IMR-90 (cell line): ENCODE results near the gene ABR. TPM values are rescaled to one million over a fixed set of nuclear protein-coding genes. Genes with fewer than 3 reads are reported as not detected.

ENCODE experiments used
- ATAC-seq: fragments of 200-7000 bp; cut with Tn5 transposase; 2 replicates; pipeline ENCODE4 v1.9.1; 2020; ENCODE audit warnings: low read depth, mild to moderate bottlenecking, moderate library complexity
- BruUV-seq: library from RNA; stranded (reverse); fragments of 400-500 nt; replicated peaks from 2 replicates; lab custom pipeline; 2021; lab: Mats Ljungman, UMichigan
- CTCF ChIA-PET: fragments of 300-600 bp; formaldehyde crosslinking; extraction: SDS; loops from one replicate; lab custom pipeline; 2021; ENCODE audit warnings: antibody characterized with exemption; lab: Yijun Ruan, JAX
- POLR2A ChIA-PET: fragments of 300-600 bp; sonication (Branson Sonifier 250); formaldehyde crosslinking; loops from one replicate; lab custom pipeline; 2022; ENCODE audit warnings: antibody characterized with exemption; ENCODE audit not compliant: unreplicated experiment; lab: Charles Lee
- DNase-seq: peaks from one replicate; pipeline ENCODE4 v3.0.0; 2013
- H2AFZ ChIP-seq: replicated peaks from 2 replicates; pipeline ENCODE3; 2013; ENCODE audit warnings: low read length, mild to moderate bottlenecking; ENCODE audit not compliant: poor library complexity
- H2AK5ac ChIP-seq: 2 replicates; pipeline ENCODE4 v1.6.1; 2013; ENCODE audit warnings: low read depth, low read length, inconsistent platforms
- H2AK9ac ChIP-seq: replicated peaks from 2 replicates; pipeline ENCODE3; 2013; ENCODE audit warnings: mild to moderate bottlenecking, low read depth, low read length, moderate library complexity; ENCODE audit not compliant: poor library complexity
- H2BK120ac ChIP-seq: 2 replicates; pipeline ENCODE4 v1.6.1; 2013; ENCODE audit warnings: low read depth, low read length, inconsistent platforms
- H2BK15ac ChIP-seq: 3 replicates; pipeline ENCODE4 v1.6.1; 2013; ENCODE audit warnings: low read depth, low read length, inconsistent platforms
- H2BK20ac ChIP-seq: 2 replicates; pipeline ENCODE4 v1.6.1; 2013; ENCODE audit warnings: low read depth, mild to moderate bottlenecking, inconsistent platforms, low read length, moderate library complexity
- H2BK5ac ChIP-seq: 2 replicates; pipeline ENCODE4 v1.6.1; 2013; ENCODE audit warnings: mild to moderate bottlenecking, low read depth, low read length, inconsistent platforms; ENCODE audit not compliant: poor library complexity, severe bottlenecking
- H3K14ac ChIP-seq: replicated peaks from 2 replicates; pipeline ENCODE4 v1.6.1; 2013; ENCODE audit warnings: low read depth, low read length, inconsistent platforms
- H3K18ac ChIP-seq: 2 replicates; pipeline ENCODE4 v1.6.1; 2013; ENCODE audit warnings: low read depth, low read length, control low read depth
- H3K23ac ChIP-seq: 2 replicates; pipeline ENCODE4 v1.6.1; 2013; ENCODE audit warnings: low read depth, low read length, inconsistent platforms
- H3K27ac ChIP-seq: 2 replicates; pipeline ENCODE4 v1.5.1; 2013; ENCODE audit warnings: mild to moderate bottlenecking, control low read depth, low read length; ENCODE audit not compliant: insufficient read depth
- H3K27me3 ChIP-seq: 2 replicates; pipeline ENCODE4 v1.6.1; 2013; ENCODE audit warnings: low read length; ENCODE audit not compliant: control insufficient read depth, insufficient read depth
- H3K36me3 ChIP-seq: 2 replicates; pipeline ENCODE4 v1.6.1; 2013; ENCODE audit warnings: low read length, mixed read lengths; ENCODE audit not compliant: control insufficient read depth, insufficient read depth
- H3K4ac ChIP-seq: 2 replicates; pipeline ENCODE4 v1.6.1; 2013; ENCODE audit warnings: low read depth, low read length, inconsistent platforms
- H3K4me1 ChIP-seq: 2 replicates; pipeline ENCODE4 v1.6.1; 2013; ENCODE audit warnings: low read length, mixed read lengths; ENCODE audit not compliant: control insufficient read depth, insufficient read depth
- H3K4me2 ChIP-seq: 2 replicates; pipeline ENCODE4 v1.6.1; 2013; ENCODE audit warnings: low read depth, mild to moderate bottlenecking, control low read depth, low read length, moderate library complexity
- H3K4me3 ChIP-seq: 2 replicates; pipeline ENCODE4 v1.5.1; 2013; ENCODE audit warnings: low read depth, mild to moderate bottlenecking, control low read depth, low read length, moderate library complexity; ENCODE audit not compliant: insufficient read depth
- H3K56ac ChIP-seq: 2 replicates; pipeline ENCODE4 v1.6.1; 2013; ENCODE audit warnings: low read length, inconsistent platforms; ENCODE audit not compliant: insufficient read depth; ENCODE audit errors: extremely low read depth
- H3K79me1 ChIP-seq, 2 experiments: 2 replicates each; pipeline ENCODE4 v1.6.1; 2013; ENCODE audit warnings: low read length in 2 of 2, inconsistent platforms in 1 of 2, low read depth in 1 of 2
- H3K9ac ChIP-seq: 2 replicates; pipeline ENCODE4 v1.6.1; 2013; ENCODE audit warnings: low read depth, low read length, control low read depth
- H3K9me1 ChIP-seq: 2 replicates; pipeline ENCODE4 v1.6.1; 2013; ENCODE audit warnings: low read length, inconsistent platforms; ENCODE audit not compliant: insufficient read depth
- H3K9me3 ChIP-seq: 2 replicates; pipeline ENCODE4 v1.6.1; 2013; ENCODE audit warnings: low read length; ENCODE audit not compliant: control insufficient read depth, insufficient read depth
- H4K20me1 ChIP-seq: 2 replicates; pipeline ENCODE4 v1.6.1; 2013; ENCODE audit warnings: low read length, inconsistent platforms; ENCODE audit not compliant: insufficient read depth
- H4K5ac ChIP-seq: 2 replicates; pipeline ENCODE4 v1.6.1; 2013; ENCODE audit warnings: mild to moderate bottlenecking, low read depth, low read length, control low read depth
- H4K8ac ChIP-seq, 2 experiments: 2 replicates each; pipeline ENCODE4 v1.6.1; 2013; ENCODE audit warnings: low read depth in 2 of 2, low read length in 2 of 2, control low read depth in 1 of 2, inconsistent platforms in 1 of 2
- H4K91ac ChIP-seq: 2 replicates; pipeline ENCODE4 v1.6.1; 2013; ENCODE audit warnings: low read depth, low read length, inconsistent platforms; ENCODE audit not compliant: insufficient read depth
- CEBPB ChIP-seq: IDR thresholded peaks from 2 replicates; pipeline ENCODE4 v1.6.1; 2012; ENCODE audit warnings: low read depth, low read length, improper control_type of control experiment
- CHD1 ChIP-seq: IDR thresholded peaks from 2 replicates; pipeline ENCODE4 v1.6.1; 2012; ENCODE audit warnings: low read depth, low read length, improper control_type of control experiment
- ELK1 ChIP-seq: fragments of 150-350 bp; IDR thresholded peaks from 2 replicates; pipeline ENCODE4 v1.6.1; 2016; ENCODE audit warnings: low read depth, mild to moderate bottlenecking, low read length, moderate library complexity, borderline replicate concordance
- FOS ChIP-seq: fragments of 150-350 bp; IDR thresholded peaks from 2 replicates; pipeline ENCODE4 v1.6.1; 2016; ENCODE audit warnings: low read depth, low read length
- MAZ ChIP-seq: IDR thresholded peaks from 2 replicates; pipeline ENCODE4 v1.6.1; 2012; ENCODE audit warnings: low read depth, mild to moderate bottlenecking, low read length, improper control_type of control experiment, moderate library complexity, borderline replicate concordance
- RAD21 ChIP-seq: IDR thresholded peaks from 2 replicates; pipeline ENCODE4 v1.6.1; 2012; ENCODE audit warnings: low read length, improper control_type of control experiment
- RFX5 ChIP-seq: IDR thresholded peaks from 2 replicates; pipeline ENCODE4 v1.8.0; 2012; ENCODE audit warnings: low read depth, mild to moderate bottlenecking, low read length, moderate library complexity
- USF2 ChIP-seq: fragments of 150-350 bp; IDR thresholded peaks from 2 replicates; pipeline ENCODE4 v1.6.1; 2017; ENCODE audit warnings: mild to moderate bottlenecking, antibody characterized with exemption, low read length, low read depth
- WGBS, 2 experiments: methylation state at CpG; one replicate each; pipeline versions ENCODE4 v1.1.5 to v1.1.7; 2013; ENCODE audit warnings: missing lambda C conversion rate in 2 of 2; ENCODE audit not compliant: insufficient read length in 1 of 2; ENCODE audit errors: extremely low coverage in 2 of 2; 5-methylcytosine and 5-hydroxymethylcytosine counted together
- dilution Hi-C: fragments of 300-500 bp; cut with HindIII; formaldehyde crosslinking; loops from one replicate; pipeline ENCODE4 v1.14.3; 2018; ENCODE audit warnings: low sequenced_read_pairs; ENCODE audit not compliant: unreplicated experiment
- in situ Hi-C: fragments of 300-500 bp; cut with MboI; formaldehyde crosslinking; loops from 3 replicates; pipeline ENCODE4 v1.14.3; 2019; ENCODE audit warnings: low sequenced_read_pairs, inconsistent platforms, mixed read lengths
- intact Hi-C: fragments of 100-400 bp; cut with micrococcal nuclease; formaldehyde crosslinking; loops from 2 replicates; pipeline ENCODE4 v1.10.0; 2022
- polyA plus RNA-seq, 3 experiments: library from polyadenylated mRNA; depleted of rRNA; stranded (reverse); fragments of >200 nt; gene quantifications; 2 replicates each; pipeline ENCODE4 v1.2.3, GENCODE V29; 2012; ENCODE audit warnings: low replicate concordance in 1 of 3
- total RNA-seq: library from RNA; depleted of rRNA; stranded (reverse); fragments of >200 nt; gene quantifications from 2 replicates; pipeline ENCODE4 v1.2.3, GENCODE V29; 2012

The ABR gene
- total and polyA plus RNA-seq, 2 of the 4 experiments (the other 2 are of a cell fraction), result 28.3 to 79.7 TPM

DNA sequence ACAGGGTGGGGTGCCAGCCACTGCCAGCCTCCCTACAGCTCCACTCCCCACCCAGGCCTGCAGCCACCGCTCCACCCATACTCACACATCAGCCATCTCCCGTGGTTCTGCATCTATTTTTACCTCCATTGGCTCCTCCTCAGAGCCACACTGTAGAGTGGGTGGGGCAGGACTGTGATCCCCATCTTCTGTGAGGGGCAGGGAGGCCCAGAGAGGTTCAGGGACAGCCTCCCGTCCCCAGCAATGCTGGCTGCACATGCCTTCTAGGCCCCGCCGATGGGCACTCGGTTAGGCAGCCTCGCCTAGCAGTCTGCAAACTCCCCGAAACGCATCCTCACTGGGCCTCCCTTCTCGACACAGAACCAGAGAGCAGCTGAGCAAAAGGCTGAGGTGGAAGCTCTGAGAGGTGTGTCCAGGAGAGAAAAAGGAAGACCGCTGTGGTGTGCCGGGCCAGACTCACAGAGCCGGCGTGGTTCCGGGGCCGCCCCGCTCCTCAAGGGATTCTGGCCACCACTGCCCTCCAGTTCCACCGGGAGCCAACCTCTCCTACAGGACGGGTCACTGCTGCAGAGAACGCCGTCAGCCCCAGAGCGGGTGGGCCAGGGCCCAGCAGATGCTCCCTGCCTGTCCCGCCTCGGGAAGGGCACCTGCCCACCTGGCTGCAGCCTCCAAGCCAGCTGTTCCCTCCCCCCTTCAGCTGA is 71.9 kb downstream of the ABR start:
- peak overlapping the region; percentile 90 for H3K4ac ChIP-seq
- DNase-seq (no peak), ATAC-seq (no peak)
- H2BK15ac ChIP-seq, result no peak overlapping the region; the same call in 2 of the 3 replicates
- WGBS, 2 experiments, result 42% methylated on average over 3 of the region's 24 CpGs; no CpG with 5 or more reads in 1 of the 2 experiments
- peak overlapping the region; percentile 95 for H2AFZ ChIP-seq
- H3K9ac ChIP-seq, result peak overlapping the region; percentile 40
- no peak overlapping the region for H4K5ac ChIP-seq
- no peak overlapping the region; the same call in 1 of the 2 replicates for H3K27ac ChIP-seq
- BruUV-seq, result no TSS peak
- in situ Hi-C loops (no loop called here), intact Hi-C loops (no loop called here), dilution Hi-C loops (no loop called here)
- peak overlapping the region; percentile 99 for H2AK9ac ChIP-seq
- peak overlapping the region; percentile 60 for H3K4me3 ChIP-seq
- peak overlapping the region; percentile 71 for H3K4me2 ChIP-seq
- H3K9me1 ChIP-seq, result peaks cover 24% of the 10 kb centered on the region
- no peak overlapping the region for H3K18ac ChIP-seq
- peaks cover 33% of the 10 kb centered on the region for H4K20me1 ChIP-seq
- H3K14ac ChIP-seq, result peak overlapping the region; percentile 62
- no peak overlapping the region for H3K56ac ChIP-seq
- peak overlapping the region; percentile 73 for H2BK5ac ChIP-seq
- peak overlapping the region; percentile 47 for H2BK120ac ChIP-seq
- TF ChIP-seq USF2 (no peak), FOS (no peak), CEBPB (no peak), MAZ (no peak), CHD1 (no peak), ELK1 (no peak), RFX5 (no peak), RAD21 (no peak)
- H3K79me1 ChIP-seq, result peaks cover 9 to 84% of the 10 kb centered on the region in 2 experiments
- H3K27me3 ChIP-seq, result no peaks in the 10 kb centered on the region
- CTCF ChIA-PET, result interaction anchor here (0.7 kb wide), 1 partner anchor 408 kb away, joined by 5 read pairs; no protein-coding TSS in a partner anchor
- no peak overlapping the region for H2BK20ac ChIP-seq
- no peaks in the 10 kb centered on the region for H3K9me3 ChIP-seq
- H2AK5ac ChIP-seq, result peak overlapping the region; percentile 93
- peaks cover 28% of the 10 kb centered on the region for H3K4me1 ChIP-seq
- H4K8ac ChIP-seq, result peak overlapping the region; percentile 43 to 52; a peak in 1 of 4 replicates
- POLR2A ChIA-PET, result no interaction called here
- peaks cover 11% of the 10 kb centered on the region; the same call in 1 of the 2 replicates for H3K36me3 ChIP-seq
- peak overlapping the region; percentile 45; the same call in 1 of the 2 replicates for H4K91ac ChIP-seq
- H3K23ac ChIP-seq, result peak overlapping the region; percentile 90
